RWPE2 (cell line): ENCODE results near the gene TMTC4.

Experiments
- ATAC-seq: fragments of 200-7000 bp; cut with Tn5 transposase; 3 replicates; pipeline ENCODE4 v1.9.1; 2021; ENCODE audit warnings: low read depth
- DNase-seq: peaks from one replicate; pipeline ENCODE4 v3.0.0-alpha.2; 2020; ENCODE audit warnings: low spot score
- H3K27ac ChIP-seq: fragments of 450-650 bp; 2 replicates; pipeline ENCODE4 v1.5.1; 2017; ENCODE audit warnings: mild to moderate bottlenecking; ENCODE audit not compliant: poor library complexity, severe bottlenecking
- H3K27me3 ChIP-seq: fragments of 250-450 bp; sonication (Bioruptor Pico); 2 replicates; pipeline ENCODE4 v1.5.1; 2021; ENCODE audit warnings: mild to moderate bottlenecking, moderate library complexity; ENCODE audit not compliant: insufficient read depth, poor library complexity, severe bottlenecking
- H3K36me3 ChIP-seq: fragments of 250-450 bp; sonication (Bioruptor Pico); 2 replicates; pipeline ENCODE4 v1.5.1; 2020; ENCODE audit warnings: low read depth, mild to moderate bottlenecking, moderate library complexity
- H3K4me1 ChIP-seq: fragments of 250-450 bp; sonication (Bioruptor Pico); 2 replicates; pipeline ENCODE4 v1.5.1; 2021; ENCODE audit warnings: mild to moderate bottlenecking, moderate library complexity; ENCODE audit not compliant: insufficient read depth, poor library complexity, severe bottlenecking
- H3K4me3 ChIP-seq: fragments of 250-450 bp; sonication (Bioruptor Pico); 2 replicates; pipeline ENCODE4 v1.5.1; 2021; ENCODE audit warnings: mild to moderate bottlenecking, moderate library complexity; ENCODE audit not compliant: severe bottlenecking
- H3K9me3 ChIP-seq: fragments of 250-450 bp; sonication (Bioruptor Pico); 2 replicates; pipeline ENCODE4 v1.5.1; 2021; ENCODE audit warnings: mild to moderate bottlenecking, moderate library complexity; ENCODE audit not compliant: severe bottlenecking
- CTCF ChIP-seq: fragments of 450-650 bp; IDR thresholded peaks from one replicate; pipeline ENCODE4 v1.5.1; 2017; ENCODE audit warnings: mild to moderate bottlenecking, moderate library complexity; ENCODE audit not compliant: poor library complexity, severe bottlenecking

The TMTC4 gene

GRCh38 chr13:100636004-100636403 lies 38.6 kb downstream of the TMTC4 start:
- Histone ChIP-seq H3K27me3 (no peaks in the 10 kb centered on the region), H3K4me3 (no peak overlapping the region), H3K4me1 (peaks cover 6% of the 10 kb centered on the region), H3K27ac (no peak overlapping the region), H3K36me3 (peaks cover 50% of the 10 kb centered on the region), H3K9me3 (no peaks in the 10 kb centered on the region)
- DNase-seq: no peak
- ATAC-seq: no peak
- TF ChIP-seq CTCF: no peak

DNA sequence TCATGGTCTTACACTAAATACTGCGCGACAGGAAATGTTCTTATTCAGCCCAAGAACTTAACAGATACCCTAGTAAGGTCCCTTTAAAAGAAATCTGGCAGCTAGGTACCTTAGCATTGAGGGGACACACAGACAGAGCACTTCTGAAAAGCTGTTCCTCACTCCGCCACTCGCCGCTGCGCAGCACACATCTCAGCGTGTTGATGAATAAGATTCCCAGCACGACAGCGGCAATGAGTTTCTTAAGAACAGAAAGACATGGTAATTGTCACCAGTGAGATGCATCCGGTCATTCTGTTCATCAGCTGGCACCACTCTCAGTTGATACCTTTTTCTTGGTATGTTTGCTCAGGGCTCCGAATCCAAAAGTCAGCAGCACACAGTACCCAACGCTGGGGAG lies 39.9 kb downstream of the TMTC4 start:
- Histone ChIP-seq H3K4me3 (no peak overlapping the region), H3K27me3 (no peaks in the 10 kb centered on the region), H3K4me1 (peaks cover 6% of the 10 kb centered on the region), H3K27ac (no peak overlapping the region), H3K36me3 (peaks cover 55% of the 10 kb centered on the region), H3K9me3 (no peaks in the 10 kb centered on the region)
- TF ChIP-seq CTCF: no peak
- DNase-seq: no peak
- no peak for ATAC-seq

DNA sequence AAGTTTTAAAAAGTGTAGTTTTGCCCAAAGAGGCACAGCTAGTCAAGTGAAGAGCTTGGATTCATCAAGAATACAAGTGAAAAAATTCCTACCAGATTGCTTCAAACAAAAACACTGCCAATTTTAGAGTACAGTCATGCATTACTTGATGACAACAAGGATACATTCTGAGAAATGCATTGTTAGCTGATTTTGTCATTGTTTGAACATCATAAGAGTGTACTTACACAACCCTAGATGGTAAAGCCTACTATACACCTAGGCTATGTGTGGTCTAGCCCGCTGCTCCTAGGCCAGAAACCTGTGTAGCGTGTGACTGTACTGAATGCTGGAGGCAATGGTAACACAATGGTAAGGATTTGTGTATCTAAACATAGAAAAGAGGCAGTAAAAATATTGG lies 41.1 kb downstream of the TMTC4 start:
- DNase-seq: no peak
- Histone ChIP-seq H3K4me3 (no peak overlapping the region), H3K36me3 (peaks cover 47% of the 10 kb centered on the region), H3K27ac (peak overlapping the region; percentile 35), H3K4me1 (peaks cover 6% of the 10 kb centered on the region), H3K9me3 (no peaks in the 10 kb centered on the region), H3K27me3 (no peaks in the 10 kb centered on the region)
- peak; percentile 97 for ATAC-seq
- TF ChIP-seq CTCF: no peak

DNA sequence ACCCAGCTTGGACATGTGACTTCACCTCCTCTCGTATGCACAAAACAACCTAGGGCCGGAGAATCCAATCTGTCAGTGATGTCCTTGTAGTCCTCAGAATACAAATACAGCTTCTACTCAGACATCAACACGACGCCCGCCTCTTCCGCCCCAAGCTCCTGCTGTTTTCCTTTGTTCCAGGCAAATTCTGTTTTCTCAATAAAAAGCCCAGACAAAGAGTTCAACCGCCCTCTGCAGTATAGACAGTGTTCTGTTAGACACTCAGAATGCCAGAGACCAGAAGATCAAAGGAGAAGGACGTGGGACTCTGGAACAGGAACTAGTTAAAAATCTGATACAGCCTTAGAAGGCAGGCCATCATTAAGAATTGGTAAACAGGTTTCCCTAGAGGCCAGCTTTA lies 44.0 kb downstream of the TMTC4 start:
- DNase-seq (no peak), ATAC-seq (no peak)
- no peak for TF ChIP-seq CTCF
- Histone ChIP-seq H3K4me3 (no peak overlapping the region), H3K4me1 (peaks cover 6% of the 10 kb centered on the region), H3K9me3 (no peaks in the 10 kb centered on the region), H3K27me3 (no peaks in the 10 kb centered on the region), H3K27ac (no peak overlapping the region), H3K36me3 (peaks cover 34% of the 10 kb centered on the region)

DNA sequence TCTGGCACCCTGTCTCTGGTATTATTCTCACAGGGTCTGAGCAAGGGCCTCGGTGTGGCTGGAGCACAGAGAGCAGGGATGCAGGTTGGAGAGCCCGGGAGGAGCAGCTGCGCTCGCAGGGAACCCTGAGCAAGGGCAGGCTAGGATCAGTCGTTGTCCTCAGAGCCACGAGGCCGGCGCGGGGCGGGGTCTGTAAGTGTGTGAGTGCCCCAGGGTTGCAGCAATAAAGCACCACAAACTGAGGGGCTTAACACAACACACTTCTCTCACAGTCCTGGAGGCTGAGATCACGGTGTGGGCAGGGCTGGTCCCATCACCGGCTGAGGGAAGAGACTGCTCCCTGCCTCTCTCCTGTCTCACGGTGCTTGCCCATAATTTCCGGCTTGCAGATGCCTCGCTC lies 47.5 kb downstream of the TMTC4 start:
- H3K27me3 ChIP-seq: no peaks in the 10 kb centered on the region
- H3K36me3 ChIP-seq: peaks cover 15% of the 10 kb centered on the region
- H3K4me1 ChIP-seq: no peaks in the 10 kb centered on the region
- H3K27ac ChIP-seq: no peak overlapping the region
- ATAC-seq (no peak), DNase-seq (no peak)
- no peak overlapping the region for H3K4me3 ChIP-seq
- no peak for TF ChIP-seq CTCF
- H3K9me3 ChIP-seq: no peaks in the 10 kb centered on the region
